Neural progenitor cell (in vitro differentiated cells): ENCODE results near the gene KCTD18.

Source experiments
- CTCF ChIP-seq: fragments of 200-600 bp; sonication (generic); IDR thresholded peaks from 2 replicates; pipeline ENCODE4 v1.5.1; 2017; ENCODE audit warnings: antibody characterized with exemption, mild to moderate bottlenecking
- EZH2phosphoT487 ChIP-seq: fragments of 200-600 bp; sonication (generic); IDR thresholded peaks from 2 replicates; pipeline ENCODE4 v1.6.1; 2017; ENCODE audit warnings: antibody characterized with exemption

DNA sequence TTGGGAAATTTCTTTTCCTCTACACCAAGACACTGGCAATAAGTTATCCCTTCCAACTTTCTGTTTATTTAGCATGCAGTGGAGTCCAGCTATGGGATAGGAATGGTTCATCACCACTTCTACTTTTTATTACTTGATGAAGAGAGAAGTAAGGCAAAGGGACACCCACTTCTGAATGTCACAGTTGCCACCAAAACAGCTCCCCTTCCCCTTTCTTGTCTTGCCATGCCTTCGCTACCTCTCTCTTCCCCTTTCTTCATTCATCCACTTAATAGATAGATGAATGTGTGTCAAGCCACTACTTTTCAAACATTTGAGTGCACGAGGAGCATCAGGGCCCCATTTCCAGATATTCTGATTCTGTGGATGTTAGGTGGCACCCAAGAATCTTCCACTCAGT is 59.6 kb downstream of the KCTD18 start:
- TF ChIP-seq CTCF = no peak
- no peak for TF ChIP-seq EZH2phosphoT487
